Measurements from ENCODE around the gene BMERB1. TPM values are rescaled to one million over a fixed set of nuclear protein-coding genes. Genes with fewer than 3 reads are reported as not detected.

BMERB1 gene
- total and polyA plus RNA-seq, 10 donors: 5.6 to 36.5 (median 19.0) TPM

DNA sequence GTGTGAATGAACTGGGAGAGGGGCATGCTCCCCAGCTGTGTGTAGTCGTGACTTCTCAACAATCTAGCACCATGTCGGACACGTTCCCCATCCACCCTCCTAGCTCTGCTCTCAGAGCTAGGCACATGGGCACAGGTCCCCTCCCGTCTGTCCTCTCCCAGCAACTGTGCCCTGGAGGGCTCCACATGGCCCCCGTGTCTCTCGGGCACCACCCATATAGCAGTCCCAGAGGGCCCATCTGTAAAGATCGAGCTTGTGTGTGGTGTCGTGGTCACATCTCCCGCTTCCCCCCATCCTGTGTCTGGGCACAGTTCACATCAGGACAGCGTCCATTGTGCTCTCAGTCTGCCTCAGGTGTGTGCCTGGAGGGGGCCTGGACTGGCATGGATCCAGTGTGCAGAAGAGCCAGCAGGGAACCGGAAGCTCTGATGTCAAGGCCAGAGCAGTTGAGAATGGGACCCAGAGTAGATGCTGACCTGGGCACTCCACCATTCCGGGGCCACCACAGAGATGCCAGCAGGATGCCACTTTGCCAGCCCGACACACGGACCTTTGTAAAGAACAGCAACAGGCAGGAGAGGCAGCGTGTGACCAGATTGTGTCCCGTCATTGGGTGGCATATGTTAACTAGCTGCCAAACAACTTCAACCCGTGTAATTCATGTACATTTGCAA, 152.9 kb downstream of the BMERB1 start:
- no peak overlapping the region for H3K4me3 ChIP-seq
- no peak for DNase-seq
- H3K27me3 ChIP-seq (replicated peaks in 1 of 7): no peaks in the 10 kb centered on the region
- H3K9me3 ChIP-seq: peaks cover 0 to 23% (median 16%) of the 10 kb centered on the region in 8 donors
- WGBS, 5 donors: 91 to 93% (median 92%) methylated on average over 14 to 17 of the region's 17 CpGs
- peaks cover 0 to 52% (median 8%) of the 10 kb centered on the region in 6 donors for H3K36me3 ChIP-seq
- TF ChIP-seq POLR2A (IDR thresholded peaks at IDR 0.05): no peak
- peak in 1 of 3 donors; percentile 15 for TF ChIP-seq POLR2AphosphoS5 (IDR thresholded peaks at IDR 0.05)
- TF ChIP-seq CTCF (IDR thresholded peaks at IDR 0.05 in 8 of 11, conservative IDR thresholded peaks at IDR 0.05 in 3 of 11): no peak
- no peak overlapping the region for H3K27ac ChIP-seq
- H3K4me1 ChIP-seq: peaks cover 8 to 41% (median 33%) of the 10 kb centered on the region in 6 donors
- intact Hi-C loops (cut with DNase I; ENCODE audit: low total_unique reads): no loop called here

DNA sequence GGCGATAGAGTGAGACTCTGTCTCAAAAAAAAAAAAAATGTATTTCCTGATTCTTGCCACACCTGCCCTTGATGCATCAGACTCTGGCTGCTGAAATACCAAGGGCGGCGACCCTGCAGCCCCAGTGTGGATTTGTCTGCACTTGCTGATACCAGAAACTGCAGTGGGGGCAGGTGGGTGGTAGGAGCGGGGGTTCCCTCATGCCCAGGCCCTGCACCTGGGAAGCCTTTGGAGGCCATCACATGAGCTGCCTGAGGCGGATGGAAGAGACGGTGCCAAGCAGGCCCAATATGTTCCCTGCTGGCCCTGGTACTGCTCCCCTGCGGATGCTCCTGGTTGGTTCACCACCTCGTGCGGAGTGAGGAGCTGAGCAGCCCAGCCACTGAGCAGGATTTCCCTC, 157.9 kb downstream of the BMERB1 start:
- peak; percentile 82 for DNase-seq
- TF ChIP-seq CTCF (IDR thresholded peaks at IDR 0.05 in 8 of 11, conservative IDR thresholded peaks at IDR 0.05 in 3 of 11) (no peak), POLR2AphosphoS5 (IDR thresholded peaks at IDR 0.05) (peak in 2 of 3 donors; percentile 34 to 56)
- Histone ChIP-seq H3K9me3 (no peaks in the 10 kb centered on the region), H3K4me1 (peaks cover 12 to 67% (median 51%) of the 10 kb centered on the region in 6 donors), H3K27ac (peak overlapping the region in 6 of 8 donors; percentile 41 to 97 (median 92)), H3K4me3 (peak overlapping the region in 1 of 8 donors; percentile 19), H3K27me3 (replicated peaks in 1 of 7) (no peaks in the 10 kb centered on the region), H3K36me3 (peaks cover 0 to 70% (median 28%) of the 10 kb centered on the region in 6 donors)
- intact Hi-C loops (cut with DNase I; ENCODE audit: low total_unique reads): no loop called here
- WGBS, 5 donors: 55 to 79% (median 69%) methylated on average over 9 of the region's 9 CpGs

GRCh38 chr16:15593235-15593634, 158.8 kb downstream of the BMERB1 start:
- TF ChIP-seq POLR2AphosphoS5 (IDR thresholded peaks at IDR 0.05) (peak in 2 of 3 donors; percentile 8 to 29), CTCF (IDR thresholded peaks at IDR 0.05 in 8 of 11, conservative IDR thresholded peaks at IDR 0.05 in 3 of 11) (no peak), POLR2A (IDR thresholded peaks at IDR 0.05) (no peak)
- Histone ChIP-seq H3K27me3 (replicated peaks in 1 of 7) (no peaks in the 10 kb centered on the region), H3K4me1 (peaks cover 12 to 67% (median 51%) of the 10 kb centered on the region in 6 donors), H3K27ac (peak overlapping the region in 5 of 8 donors; percentile 23 to 97 (median 94)), H3K9me3 (no peaks in the 10 kb centered on the region), H3K36me3 (peaks cover 0 to 70% (median 35%) of the 10 kb centered on the region in 6 donors), H3K4me3 (no peak overlapping the region)
- no peak for DNase-seq
- WGBS, 5 donors: 74 to 90% (median 80%) methylated on average over 9 of the region's 9 CpGs
- intact Hi-C loops (cut with DNase I; ENCODE audit: low total_unique reads): no loop called here

GRCh38 chr16:15594711-15595320, 160.4 kb downstream of the BMERB1 start:
- no peaks in the 10 kb centered on the region for H3K27me3 ChIP-seq (replicated peaks in 1 of 7)
- no peak for DNase-seq

More at GRCh38 chr16:15594711-15595320, 160.4 kb downstream of the BMERB1 start:
- no peak overlapping the region for H3K4me3 ChIP-seq
- H3K9me3 ChIP-seq: no peaks in the 10 kb centered on the region
- TF ChIP-seq POLR2AphosphoS5 (IDR thresholded peaks at IDR 0.05) (no peak), POLR2A (IDR thresholded peaks at IDR 0.05) (no peak), CTCF (IDR thresholded peaks at IDR 0.05 in 8 of 11, conservative IDR thresholded peaks at IDR 0.05 in 3 of 11) (no peak)
- H3K36me3 ChIP-seq: peaks cover 0 to 70% (median 50%) of the 10 kb centered on the region in 6 donors
- intact Hi-C loops (cut with DNase I; ENCODE audit: low total_unique reads): no loop called here
- peaks cover 12 to 53% (median 42%) of the 10 kb centered on the region in 6 donors for H3K4me1 ChIP-seq
- H3K27ac ChIP-seq: peak overlapping the region in 7 of 8 donors; percentile 2 to 97 (median 47)
- WGBS, 5 donors: 79 to 88% (median 81%) methylated on average over 6 of the region's 6 CpGs
